ENCODE results near the gene KL. TPM values are rescaled to one million over a fixed set of nuclear protein-coding genes. Genes with fewer than 3 reads are reported as not detected.
A peak's percentile ranks its signal among the peaks of the same experiment; 100 is the strongest.

The KL gene
- 0.81 TPM in 1 of 2 replicates, not detected in the other for total RNA-seq (ENCODE audit: low replicate concordance)

GRCh38 chr13:33016414-33017322 lies at the start of gene KL:
TSS of gene KL (plus strand) at chr13:33016423. CDS start at chr13:33016441, 18 bp downstream.
- TF ChIP-seq CTCF (IDR thresholded peaks at IDR 0.05; ENCODE audit: insufficient read depth, low read length), result no peak
- DNase-seq (ENCODE audit: low read depth), result no peak
- H3K4me3 ChIP-seq (ENCODE audit: low read depth, low read length), result peak within 1 kb of the TSS; percentile 39

- no peak overlapping the region for H3K4me3 ChIP-seq (ENCODE audit: low read depth, low read length)
- no peak for TF ChIP-seq CTCF (IDR thresholded peaks at IDR 0.05; ENCODE audit: insufficient read depth, low read length)
- DNase-seq (ENCODE audit: low read depth), result no peak
These were observed 48.5 kb upstream of the KL start for GRCh38 chr13:32967584-32968182.

- H3K4me3 ChIP-seq (ENCODE audit: low read depth, low read length), result no peak overlapping the region
- TF ChIP-seq CTCF (IDR thresholded peaks at IDR 0.05; ENCODE audit: insufficient read depth, low read length), result no peak
- DNase-seq (ENCODE audit: low read depth), result no peak
These were observed 47.9 kb upstream of the KL start for GRCh38 chr13:32968316-32968715.

GRCh38 chr13:32968793-32969192 lies 47.4 kb upstream of the KL start:
- H3K4me3 ChIP-seq (ENCODE audit: low read depth, low read length), result no peak overlapping the region
- no peak for TF ChIP-seq CTCF (IDR thresholded peaks at IDR 0.05; ENCODE audit: insufficient read depth, low read length)
- no peak for DNase-seq (ENCODE audit: low read depth)

- H3K4me3 ChIP-seq (ENCODE audit: low read depth, low read length), result peak overlapping the region; percentile 47
- TF ChIP-seq CTCF (IDR thresholded peaks at IDR 0.05; ENCODE audit: insufficient read depth, low read length), result no peak
- peak; percentile 67 for DNase-seq (ENCODE audit: low read depth)
These were observed 46.7 kb upstream of the KL start for GRCh38 chr13:32969516-32969941.

- no peak overlapping the region for H3K4me3 ChIP-seq (ENCODE audit: low read depth, low read length)
- DNase-seq (ENCODE audit: low read depth), result no peak
- no peak for TF ChIP-seq CTCF (IDR thresholded peaks at IDR 0.05; ENCODE audit: insufficient read depth, low read length)
These were observed 40.0 kb upstream of the KL start for GRCh38 chr13:32976056-32976805.

Measured in fibroblast of the aortic adventitia (primary cell).